Measurements from ENCODE around the gene AFF1. TPM values are rescaled to one million over a fixed set of nuclear protein-coding genes. Genes with fewer than 3 reads are reported as not detected.
"Not testable (repeated sequence)": the region's sequence is repeated elsewhere in the genome, so short reads cannot be mapped to it uniquely, and the experiment has no call there.

AFF1 gene
- total RNA-seq, 2 donors from 2014 or later, result 89.5 to 97.5 TPM

DNA sequence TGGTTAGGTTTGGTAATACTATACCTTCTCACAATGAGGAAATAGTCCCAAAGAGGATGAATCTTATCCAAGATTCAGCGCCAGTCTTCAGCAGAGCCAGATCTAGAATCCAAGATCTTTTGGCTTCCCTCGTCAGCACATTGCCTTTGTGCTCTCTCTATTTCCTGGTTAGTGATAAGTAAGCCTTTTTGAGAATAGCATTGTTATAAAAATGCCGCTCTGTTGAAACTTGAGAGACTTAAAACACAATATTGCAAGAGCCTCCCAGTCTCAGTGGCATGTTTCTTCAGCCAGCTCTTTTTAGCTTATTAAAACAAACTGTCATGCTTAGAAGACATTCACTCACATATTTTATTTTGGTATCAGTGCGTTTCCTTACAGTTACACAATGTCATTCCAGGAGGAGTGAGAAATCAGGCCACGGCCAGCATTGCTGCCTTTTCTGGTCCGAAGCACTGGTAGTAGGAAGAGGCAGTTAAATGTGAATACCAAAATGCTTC lies 144.2 kb downstream of the AFF1 start:
- intact Hi-C loops (cut with DNase I), result no loop called here
- DNase-seq (ENCODE audit: low spot score), result peak; percentile 85

GRCh38 chr4:87079967-87080366 lies 145.2 kb downstream of the AFF1 start:
- DNase-seq (ENCODE audit: low spot score), result no peak

GRCh38 chr4:87080462-87080861 lies 145.7 kb downstream of the AFF1 start:
- intact Hi-C loops (cut with DNase I), result loop anchor here in 1 of 2 donors (5.0 kb wide), 1 partner anchor 48 kb away; no protein-coding TSS in a partner anchor

More at GRCh38 chr4:87079967-87080366, 145.2 kb downstream of the AFF1 start:
- intact Hi-C loops (cut with DNase I), result loop anchor here in 1 of 2 donors (5.0 kb wide), 1 partner anchor 48 kb away; no protein-coding TSS in a partner anchor

GRCh38 chr4:87081826-87082225 lies 147.0 kb downstream of the AFF1 start:
- no peak for DNase-seq (ENCODE audit: low spot score)
- intact Hi-C loops (cut with DNase I), result loop anchor here in 1 of 2 donors (5.0 kb wide), 1 partner anchor 50 kb away; no protein-coding TSS in a partner anchor

More at GRCh38 chr4:87080462-87080861, 145.7 kb downstream of the AFF1 start:
- DNase-seq (ENCODE audit: low spot score), result no peak

DNA sequence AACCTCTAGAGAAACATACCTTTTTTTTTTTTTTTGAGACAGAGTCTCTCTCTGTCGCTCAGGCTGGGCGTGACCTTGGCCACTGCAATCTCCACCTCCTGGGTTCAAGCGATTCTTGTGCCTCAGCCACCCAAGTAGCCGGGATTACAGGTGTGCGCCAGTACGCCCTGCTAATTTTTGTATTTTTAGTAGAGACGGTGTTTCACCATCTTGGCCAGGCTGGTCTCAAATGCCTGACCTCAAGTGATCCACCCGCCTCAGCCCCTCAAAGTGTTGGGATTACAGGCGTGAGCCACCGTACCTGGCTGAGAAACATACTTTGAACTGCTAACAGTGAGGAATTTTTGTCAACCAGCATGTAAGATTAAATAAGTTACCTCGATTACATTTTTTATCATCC lies 150.9 kb downstream of the AFF1 start:
- intact Hi-C loops (cut with DNase I), result not testable (repeated sequence)

DNA sequence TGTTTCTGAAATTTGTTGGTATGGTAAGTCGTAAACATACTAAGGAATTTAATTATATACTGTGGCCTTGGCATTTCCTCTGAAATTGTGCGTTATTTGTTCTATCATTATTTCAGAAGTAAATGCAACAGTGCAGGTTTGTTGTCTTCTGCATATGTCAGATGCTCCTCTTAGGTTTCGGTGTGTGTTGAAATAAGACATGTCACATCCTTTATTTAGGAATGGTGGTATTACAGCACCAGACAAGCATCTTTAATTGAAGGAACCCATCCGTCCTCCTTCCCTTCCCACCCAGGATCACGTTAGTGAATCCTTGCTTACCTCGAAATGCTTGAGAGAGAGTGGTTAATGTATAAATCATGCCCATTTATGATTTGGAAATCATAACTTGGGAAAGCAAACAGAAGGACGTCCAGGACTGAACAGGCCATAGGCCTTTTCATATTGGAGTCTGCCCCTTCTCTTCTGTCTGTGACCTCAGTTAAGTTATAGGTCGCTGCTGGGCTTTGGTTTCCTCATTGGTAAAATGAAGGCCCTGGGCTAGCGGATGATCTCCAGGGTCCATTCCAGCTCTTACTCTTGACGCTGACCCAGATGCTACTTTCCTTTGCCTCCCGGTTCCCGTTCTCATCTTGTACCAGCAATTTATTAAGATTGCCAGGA lies 151.5 kb downstream of the AFF1 start:
- intact Hi-C loops (cut with DNase I), result no loop called here
- no peak for DNase-seq (ENCODE audit: low spot score)

More for the DNA sequence above, 150.9 kb downstream of the AFF1 start:
- DNase-seq (ENCODE audit: low spot score), result not testable (repeated sequence)

- no peak for DNase-seq (ENCODE audit: low spot score)
- intact Hi-C loops (cut with DNase I), result no loop called here
Measured at GRCh38 chr4:87087015-87087414, 152.2 kb downstream of the AFF1 start.

DNA sequence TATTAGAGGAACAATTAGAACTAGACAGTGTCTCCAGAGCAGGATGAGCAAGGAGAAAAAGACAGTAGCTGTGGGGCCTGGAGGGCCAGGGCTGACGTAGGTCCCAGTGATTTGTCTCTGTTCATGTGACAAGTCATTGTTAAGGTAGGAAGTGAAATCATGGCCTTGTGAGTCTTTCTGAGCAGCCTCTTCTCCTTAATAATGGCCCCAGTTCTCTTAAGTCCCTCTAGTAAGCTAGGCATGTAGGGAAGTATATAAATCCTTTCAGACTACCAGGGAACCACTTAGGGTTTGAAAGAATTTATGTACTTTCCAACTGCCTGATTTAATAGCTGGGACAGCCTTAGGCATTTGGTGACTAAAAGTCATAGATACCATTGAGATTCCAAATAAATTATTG lies 152.6 kb downstream of the AFF1 start:
- no peak for DNase-seq (ENCODE audit: low spot score)
- intact Hi-C loops (cut with DNase I), result no loop called here

DNA sequence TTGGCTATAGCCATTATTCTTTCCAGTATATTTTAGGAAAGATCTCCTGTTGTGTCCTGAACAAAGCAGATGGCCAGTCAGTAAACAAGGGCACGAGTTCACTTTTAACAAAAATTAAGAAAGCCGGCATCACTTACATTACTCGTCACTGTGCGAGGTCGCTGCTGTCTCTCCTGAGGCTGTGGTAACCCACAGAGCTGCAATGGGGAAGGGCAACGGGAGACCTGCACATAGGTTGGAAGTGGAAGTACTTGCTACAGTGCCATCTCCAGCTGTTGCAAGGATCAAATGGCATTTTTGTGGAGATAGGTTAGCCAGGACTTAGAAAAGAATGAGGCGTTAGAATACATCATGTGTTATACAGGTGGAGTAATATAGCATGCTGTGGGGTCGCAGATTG lies 153.4 kb downstream of the AFF1 start:
- intact Hi-C loops (cut with DNase I), result no loop called here
- DNase-seq (ENCODE audit: low spot score), result no peak

- DNase-seq (ENCODE audit: low spot score), result no peak
- intact Hi-C loops (cut with DNase I), result no loop called here
Measured at GRCh38 chr4:87089368-87089767, 154.6 kb downstream of the AFF1 start.

- intact Hi-C loops (cut with DNase I), result loop anchor here in 1 of 2 donors (10.0 kb wide), 1 partner anchor 166 kb away; no protein-coding TSS in a partner anchor
- DNase-seq (ENCODE audit: low spot score), result no peak
Measured at GRCh38 chr4:87090305-87090704, 155.5 kb downstream of the AFF1 start.

DNA sequence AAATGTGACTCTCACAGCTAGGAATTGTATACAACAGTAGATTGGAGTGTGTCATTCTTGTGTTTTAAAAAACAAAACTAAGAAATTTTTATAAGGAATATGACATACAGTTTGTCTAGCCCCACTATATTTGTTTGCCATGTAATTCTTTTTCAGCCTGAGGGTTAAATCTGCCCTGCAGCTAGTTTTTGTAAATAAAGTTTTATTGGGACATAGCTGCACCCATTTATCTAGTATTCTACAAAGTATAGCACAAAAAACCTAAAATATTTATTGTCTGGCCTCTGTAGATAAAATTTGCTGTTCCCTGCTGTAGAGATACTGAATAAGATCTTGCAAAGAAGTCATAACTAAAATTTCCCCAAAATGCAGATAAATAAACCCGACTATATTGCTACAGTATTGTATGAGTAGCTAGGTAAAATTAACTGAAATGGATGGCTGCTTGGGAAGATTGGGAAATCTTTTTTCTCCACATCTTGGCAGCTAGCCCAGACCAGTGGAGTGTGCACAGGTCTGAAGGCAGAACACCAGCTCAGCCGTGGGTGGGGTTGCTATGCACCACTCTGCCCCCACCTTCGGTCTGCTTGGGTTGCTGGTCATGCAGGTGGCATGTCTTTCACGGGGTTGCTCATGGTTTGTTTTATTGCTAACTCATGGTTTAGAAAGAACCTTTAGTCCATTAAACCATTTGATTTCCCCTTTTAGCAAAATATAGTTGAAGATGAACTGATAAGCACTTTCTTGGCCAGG lies 157.8 kb downstream of the AFF1 start:
- intact Hi-C loops (cut with DNase I), result loop anchor here (2.0 to 10.0 kb wide), 2 partner anchors 168 to 170 kb away; no protein-coding TSS in a partner anchor
- no peak for DNase-seq (ENCODE audit: low spot score)

DNA sequence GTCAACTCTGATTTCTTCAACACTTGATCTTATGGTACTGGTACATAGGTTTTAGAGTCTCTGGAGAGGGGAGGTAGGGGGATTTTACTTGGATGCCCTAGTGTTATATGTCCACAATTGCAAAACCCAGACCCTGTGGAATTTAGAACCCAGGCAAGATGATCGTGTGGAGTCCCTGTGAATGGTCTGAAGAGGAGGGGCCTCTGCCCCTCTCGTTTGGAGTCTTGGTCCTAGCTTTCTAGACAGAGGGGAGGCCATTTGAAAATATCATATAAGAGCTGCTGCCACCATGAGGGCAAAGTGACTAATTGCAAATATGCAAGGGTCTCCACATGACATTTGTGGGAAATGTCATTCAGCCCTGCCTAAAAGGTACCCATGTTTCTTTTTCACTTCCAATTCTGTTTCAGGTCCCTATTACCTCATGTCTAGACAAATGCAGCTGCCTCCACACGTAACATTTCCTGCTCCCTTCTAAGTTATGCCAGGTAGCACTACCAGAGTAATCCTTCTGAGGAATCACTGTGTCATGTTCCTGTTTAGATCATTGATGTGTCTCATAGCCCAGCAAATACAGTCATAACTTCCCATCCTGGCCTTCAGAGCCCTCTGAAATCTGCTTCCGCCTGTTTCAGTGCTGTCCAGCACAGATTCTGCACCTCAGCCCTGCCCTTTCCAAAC lies 158.8 kb downstream of the AFF1 start:
- no peak for DNase-seq (ENCODE audit: low spot score)
- intact Hi-C loops (cut with DNase I), result loop anchor here (2.0 to 10.0 kb wide), 3 partner anchors 87 to 171 kb away; no protein-coding TSS in a partner anchor

DNA sequence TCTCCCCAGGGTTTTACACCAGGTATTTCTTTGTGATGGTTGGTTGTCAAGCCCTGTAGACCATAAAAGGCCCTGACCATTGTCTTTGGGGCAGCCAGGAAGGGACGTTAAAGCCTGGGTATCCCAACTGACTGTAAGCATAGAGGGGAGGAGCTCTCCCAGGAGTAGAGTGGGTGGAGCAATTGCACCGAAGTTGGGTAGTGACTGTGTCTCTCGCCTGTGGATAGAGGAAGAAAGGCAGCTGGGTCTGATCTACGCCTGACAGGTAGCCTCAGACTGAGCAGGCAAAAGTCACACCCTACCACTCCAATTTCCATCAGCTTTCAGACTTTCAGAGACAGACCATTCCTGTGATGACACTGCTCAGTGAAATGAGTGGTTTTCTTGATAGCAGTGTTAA lies 162.3 kb downstream of the AFF1 start:
- intact Hi-C loops (cut with DNase I), result loop anchor here in 1 of 2 donors (10.0 kb wide), 1 partner anchor 172 kb away; no protein-coding TSS in a partner anchor
- no peak for DNase-seq (ENCODE audit: low spot score)

- intact Hi-C loops (cut with DNase I), result no loop called here
Measured at GRCh38 chr4:87100168-87100567, 165.4 kb downstream of the AFF1 start.

GRCh38 chr4:87101543-87102199 lies 166.9 kb downstream of the AFF1 start:
- intact Hi-C loops (cut with DNase I), result no loop called here
- DNase-seq (ENCODE audit: low spot score), result no peak

More at GRCh38 chr4:87100168-87100567, 165.4 kb downstream of the AFF1 start:
- no peak for DNase-seq (ENCODE audit: low spot score)

- no peak for DNase-seq (ENCODE audit: low spot score)
- intact Hi-C loops (cut with DNase I), result no loop called here
Measured at GRCh38 chr4:87103086-87103485, 168.3 kb downstream of the AFF1 start.

DNA sequence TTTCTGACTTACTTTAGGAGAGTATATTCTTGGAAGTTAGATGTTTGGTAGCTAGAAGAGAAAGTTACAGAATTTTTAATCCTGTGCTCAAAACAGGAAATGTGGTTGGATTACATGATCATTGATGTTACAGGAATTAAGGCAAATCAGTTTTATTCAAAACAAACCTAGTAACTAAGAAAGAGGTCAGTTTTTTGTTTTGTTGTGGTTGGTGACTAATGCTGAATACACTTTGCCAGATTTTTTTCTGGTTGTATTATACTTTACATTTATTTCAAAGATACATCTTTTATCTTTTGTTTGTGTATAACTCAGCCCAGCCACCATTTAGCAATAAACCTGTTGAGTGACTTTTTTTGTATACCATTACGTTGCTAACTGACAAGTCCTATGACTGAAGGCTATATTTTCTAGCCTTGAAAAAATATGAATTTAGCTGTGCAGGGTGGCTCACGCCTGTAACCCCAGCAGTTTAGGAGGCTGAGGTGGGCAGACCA lies 168.9 kb downstream of the AFF1 start:
- intact Hi-C loops (cut with DNase I), result no loop called here
- no peak for DNase-seq (ENCODE audit: low spot score)
